Ishikawa (cell line): ENCODE data around the gene CELF2.

Experiments
- CEBPB ChIP-seq: IDR thresholded peaks from 2 replicates; pipeline ENCODE4 v1.6.1; 2012
- CREB1 ChIP-seq: IDR thresholded peaks from 2 replicates; pipeline ENCODE4 v1.6.1; 2012; ENCODE audit warnings: low read depth
- EGR1 ChIP-seq: IDR thresholded peaks from 2 replicates; pipeline ENCODE4 v1.6.1; 2012
- EP300 ChIP-seq: IDR thresholded peaks from 2 replicates; pipeline ENCODE4 v1.6.1; 2012; ENCODE audit warnings: borderline replicate concordance
- FOXM1 ChIP-seq: IDR thresholded peaks from 2 replicates; pipeline ENCODE4 v1.6.1; 2012; ENCODE audit warnings: low read depth, borderline replicate concordance
- NFIC ChIP-seq: IDR thresholded peaks from 2 replicates; pipeline ENCODE4 v1.6.1; 2012
- RAD21 ChIP-seq: IDR thresholded peaks from 2 replicates; pipeline ENCODE4 v1.6.1; 2012; ENCODE audit warnings: low read depth
- TAF1 ChIP-seq: IDR thresholded peaks from 2 replicates; pipeline ENCODE4 v1.6.1; 2012; ENCODE audit warnings: low read depth, mild to moderate bottlenecking
- TCF12 ChIP-seq: IDR thresholded peaks from 2 replicates; pipeline ENCODE4 v1.6.1; 2012; ENCODE audit warnings: low read depth
- TEAD4 ChIP-seq: IDR thresholded peaks from 2 replicates; pipeline ENCODE4 v1.6.1; 2012
- YY1 ChIP-seq: IDR thresholded peaks from 2 replicates; pipeline ENCODE4 v1.6.1; 2012; ENCODE audit warnings: low read depth
- ZBTB7A ChIP-seq: IDR thresholded peaks from 2 replicates; pipeline ENCODE4 v1.6.1; 2012; ENCODE audit warnings: low read depth
- TF ChIP-seq, protein P1 (sequence below): IDR thresholded peaks from 2 replicates; pipeline ENCODE4 v1.6.1; 2012
- TF ChIP-seq, protein P2 (sequence below): IDR thresholded peaks from 2 replicates; pipeline ENCODE4 v1.6.1; 2012
- TF ChIP-seq, protein P3 (sequence below): IDR thresholded peaks from 2 replicates; pipeline ENCODE4 v1.6.1; 2012; ENCODE audit warnings: low read depth, mild to moderate bottlenecking

The CELF2 gene

DNA sequence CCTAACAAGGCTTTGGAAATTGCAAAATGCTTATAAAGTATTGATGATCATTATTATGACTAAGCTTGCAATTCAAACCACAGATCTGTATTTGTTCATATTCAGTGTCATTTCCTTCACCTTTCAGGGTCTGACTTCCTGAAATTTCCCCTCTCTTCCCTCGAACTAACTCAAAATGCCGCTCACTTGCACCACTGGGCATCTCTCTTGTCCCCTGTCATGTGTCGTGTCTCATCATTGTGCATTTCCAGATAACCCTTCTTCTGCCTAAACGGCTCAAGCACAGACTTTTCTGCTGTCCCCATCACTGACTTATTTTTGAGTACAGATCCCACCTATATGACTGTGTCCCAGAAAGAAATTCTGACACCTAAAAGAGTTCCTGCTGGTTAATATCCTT lies 41.0 kb upstream of the CELF2 start:
- no peak for TF ChIP-seq NFIC
- TF ChIP-seq CREB1, result no peak
- TF ChIP-seq EGR1, result no peak
- no peak for TF ChIP-seq TCF12
- no peak for TF ChIP-seq EP300
- TF ChIP-seq, protein P1, sequence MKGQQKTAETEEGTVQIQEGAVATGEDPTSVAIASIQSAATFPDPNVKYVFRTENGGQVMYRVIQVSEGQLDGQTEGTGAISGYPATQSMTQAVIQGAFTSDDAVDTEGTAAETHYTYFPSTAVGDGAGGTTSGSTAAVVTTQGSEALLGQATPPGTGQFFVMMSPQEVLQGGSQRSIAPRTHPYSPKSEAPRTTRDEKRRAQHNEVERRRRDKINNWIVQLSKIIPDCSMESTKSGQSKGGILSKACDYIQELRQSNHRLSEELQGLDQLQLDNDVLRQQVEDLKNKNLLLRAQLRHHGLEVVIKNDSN, result no peak
- no peak for TF ChIP-seq RAD21
- TF ChIP-seq TEAD4, result no peak
- TF ChIP-seq, protein P2, sequence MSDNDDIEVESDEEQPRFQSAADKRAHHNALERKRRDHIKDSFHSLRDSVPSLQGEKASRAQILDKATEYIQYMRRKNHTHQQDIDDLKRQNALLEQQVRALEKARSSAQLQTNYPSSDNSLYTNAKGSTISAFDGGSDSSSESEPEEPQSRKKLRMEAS, result no peak
- no peak for TF ChIP-seq ZBTB7A
- TF ChIP-seq, protein P3, sequence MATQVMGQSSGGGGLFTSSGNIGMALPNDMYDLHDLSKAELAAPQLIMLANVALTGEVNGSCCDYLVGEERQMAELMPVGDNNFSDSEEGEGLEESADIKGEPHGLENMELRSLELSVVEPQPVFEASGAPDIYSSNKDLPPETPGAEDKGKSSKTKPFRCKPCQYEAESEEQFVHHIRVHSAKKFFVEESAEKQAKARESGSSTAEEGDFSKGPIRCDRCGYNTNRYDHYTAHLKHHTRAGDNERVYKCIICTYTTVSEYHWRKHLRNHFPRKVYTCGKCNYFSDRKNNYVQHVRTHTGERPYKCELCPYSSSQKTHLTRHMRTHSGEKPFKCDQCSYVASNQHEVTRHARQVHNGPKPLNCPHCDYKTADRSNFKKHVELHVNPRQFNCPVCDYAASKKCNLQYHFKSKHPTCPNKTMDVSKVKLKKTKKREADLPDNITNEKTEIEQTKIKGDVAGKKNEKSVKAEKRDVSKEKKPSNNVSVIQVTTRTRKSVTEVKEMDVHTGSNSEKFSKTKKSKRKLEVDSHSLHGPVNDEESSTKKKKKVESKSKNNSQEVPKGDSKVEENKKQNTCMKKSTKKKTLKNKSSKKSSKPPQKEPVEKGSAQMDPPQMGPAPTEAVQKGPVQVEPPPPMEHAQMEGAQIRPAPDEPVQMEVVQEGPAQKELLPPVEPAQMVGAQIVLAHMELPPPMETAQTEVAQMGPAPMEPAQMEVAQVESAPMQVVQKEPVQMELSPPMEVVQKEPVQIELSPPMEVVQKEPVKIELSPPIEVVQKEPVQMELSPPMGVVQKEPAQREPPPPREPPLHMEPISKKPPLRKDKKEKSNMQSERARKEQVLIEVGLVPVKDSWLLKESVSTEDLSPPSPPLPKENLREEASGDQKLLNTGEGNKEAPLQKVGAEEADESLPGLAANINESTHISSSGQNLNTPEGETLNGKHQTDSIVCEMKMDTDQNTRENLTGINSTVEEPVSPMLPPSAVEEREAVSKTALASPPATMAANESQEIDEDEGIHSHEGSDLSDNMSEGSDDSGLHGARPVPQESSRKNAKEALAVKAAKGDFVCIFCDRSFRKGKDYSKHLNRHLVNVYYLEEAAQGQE, result no peak

DNA sequence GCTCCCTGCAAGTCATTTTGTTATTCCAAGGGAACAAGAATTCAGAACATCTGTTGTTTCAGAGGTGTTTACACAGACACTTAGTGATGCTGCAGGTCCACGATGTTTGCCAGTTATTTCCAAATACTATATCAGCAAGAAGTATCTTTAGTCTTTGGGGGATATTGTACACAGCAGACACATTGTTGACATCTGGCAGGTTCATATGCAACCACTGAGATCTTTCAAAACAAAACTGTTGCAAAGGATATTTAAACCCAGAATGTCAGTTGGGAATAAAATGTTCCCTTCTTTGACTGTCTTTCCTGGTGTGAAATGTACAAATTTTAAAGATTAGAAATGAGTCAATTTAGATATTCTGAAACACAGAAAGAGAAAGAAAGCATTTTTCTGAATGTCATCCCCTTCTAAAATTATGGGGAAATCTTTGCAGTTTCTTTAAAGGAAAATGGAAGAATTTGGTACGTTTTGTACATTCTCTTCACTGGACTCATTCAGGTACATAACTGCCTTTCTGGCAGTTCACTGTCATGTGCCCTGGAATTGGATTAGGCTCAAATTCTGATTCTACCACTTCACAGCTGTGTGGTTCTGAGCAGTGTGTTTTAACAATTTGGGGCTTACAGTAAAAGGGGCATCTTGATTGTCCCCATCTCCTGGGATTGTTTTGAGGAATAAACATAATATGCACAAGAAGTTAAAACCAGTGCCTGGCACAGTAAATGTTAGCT lies 40.3 kb upstream of the CELF2 start:
- TF ChIP-seq EGR1 (no peak), TCF12 (no peak), CREB1 (no peak), EP300 (no peak)
- TF ChIP-seq, protein P2, result no peak

DNA sequence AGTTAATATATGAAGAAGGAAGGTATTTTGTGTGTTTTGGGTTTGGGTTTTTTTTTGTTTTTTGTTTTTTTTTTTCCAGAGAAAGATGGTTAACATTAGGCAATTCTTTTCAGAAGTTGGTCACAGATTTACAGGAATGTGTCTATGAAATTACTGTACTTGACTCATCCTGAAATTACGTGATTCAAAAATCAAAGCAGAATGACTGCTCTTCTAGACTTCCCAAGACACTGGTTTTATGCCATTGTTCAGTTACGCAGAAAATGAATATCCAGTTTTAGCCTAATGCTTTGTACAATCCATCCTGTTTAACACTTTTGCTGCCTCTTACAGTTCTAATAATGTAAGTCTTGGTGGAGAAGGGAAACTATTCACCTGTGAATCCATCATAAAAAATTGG lies 39.7 kb upstream of the CELF2 start:
- TF ChIP-seq YY1, result no peak
- no peak for TF ChIP-seq ZBTB7A
- no peak for TF ChIP-seq EGR1
- no peak for TF ChIP-seq RAD21
- no peak for TF ChIP-seq TEAD4
- TF ChIP-seq, protein P1, result no peak

DNA sequence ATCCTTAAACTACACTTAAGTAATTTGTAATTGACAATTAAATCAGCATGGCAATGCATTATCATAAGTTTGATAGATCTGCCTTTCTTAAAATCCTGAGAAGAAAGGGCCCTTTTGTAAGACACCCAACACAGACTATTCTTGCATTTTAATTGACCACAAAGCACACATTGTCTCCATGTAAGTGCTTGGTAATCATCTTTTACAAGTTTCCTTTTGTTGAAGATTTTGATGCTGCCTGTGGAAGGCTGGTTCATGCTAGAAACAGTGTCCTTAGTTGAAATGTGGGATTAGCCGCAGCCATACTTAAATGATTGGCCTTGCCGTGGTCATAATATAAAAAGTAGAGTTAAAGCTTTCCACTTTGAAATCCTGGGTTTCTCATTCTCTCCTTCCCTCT lies 32.3 kb upstream of the CELF2 start:
- no peak for TF ChIP-seq FOXM1
- TF ChIP-seq, protein P1, result no peak
- no peak for TF ChIP-seq CREB1
- TF ChIP-seq, protein P3, result no peak
- no peak for TF ChIP-seq CEBPB
- no peak for TF ChIP-seq TAF1
- TF ChIP-seq EP300, result no peak
- TF ChIP-seq, protein P2, result no peak
- TF ChIP-seq EGR1, result no peak
- TF ChIP-seq RAD21, result no peak
- TF ChIP-seq TEAD4, result no peak
- no peak for TF ChIP-seq TCF12
- no peak for TF ChIP-seq YY1
- no peak for TF ChIP-seq NFIC
- TF ChIP-seq ZBTB7A, result no peak

DNA sequence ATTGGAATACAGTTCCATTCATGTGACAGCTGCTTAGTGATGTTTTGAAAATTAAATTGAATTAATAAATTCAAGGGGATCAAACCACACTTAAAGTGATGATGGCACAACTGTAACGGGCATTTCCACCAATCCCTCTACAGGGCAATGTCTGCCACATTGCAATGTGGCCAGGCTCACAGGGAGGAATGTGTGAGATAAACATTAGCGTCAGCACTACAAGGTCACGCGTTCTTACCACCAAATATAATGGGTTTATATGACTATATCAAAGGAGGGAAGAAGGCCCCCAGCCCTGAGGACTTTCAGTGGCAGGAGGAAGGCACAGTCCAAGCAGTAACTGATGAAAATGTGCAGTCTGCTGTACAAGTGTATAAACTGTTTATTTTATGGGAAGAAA lies 31.1 kb upstream of the CELF2 start:
- TF ChIP-seq NFIC (no peak), FOXM1 (no peak), TEAD4 (no peak), ZBTB7A (no peak), TCF12 (no peak)

DNA sequence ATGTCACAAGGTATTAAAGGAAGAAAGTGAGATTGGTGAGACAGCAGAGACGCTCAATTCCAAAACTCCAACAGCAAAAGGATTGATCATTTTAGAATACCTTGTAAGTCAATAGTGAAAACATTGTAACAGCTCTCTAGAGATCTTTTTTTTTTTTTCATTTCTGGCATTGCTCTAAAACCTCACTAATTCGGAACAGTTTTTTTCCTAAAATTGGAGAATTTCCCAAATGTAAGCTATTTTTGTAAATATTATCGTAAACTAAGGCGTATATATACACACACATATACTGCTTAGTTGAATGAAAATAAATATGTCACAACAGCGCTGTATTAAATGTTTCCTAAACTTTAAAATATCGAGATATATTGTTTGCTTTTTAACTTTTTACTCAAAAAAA lies 30.6 kb upstream of the CELF2 start:
- TF ChIP-seq EGR1 (no peak), CREB1 (no peak), FOXM1 (no peak), RAD21 (no peak), EP300 (no peak), TEAD4 (no peak)
- TF ChIP-seq, protein P3, result no peak
